Neural progenitor cell (in vitro differentiated cells): Measurements from ENCODE around the gene VWF. TPM values are rescaled to one million over a fixed set of nuclear protein-coding genes. Genes with fewer than 3 reads are reported as not detected.
A peak's percentile ranks its signal among the peaks of the same experiment; 100 is the strongest.

Source experiments
- DNase-seq: peaks from one replicate; pipeline ENCODE4 v3.0.0-alpha.2; 2016; ENCODE audit warnings: low spot score
- H2AFZ ChIP-seq: fragments of 200-600 bp; sonication (generic); replicated peaks from 2 replicates; pipeline ENCODE4 v1.6.1; 2016; ENCODE audit warnings: antibody characterized with exemption
- H3F3A ChIP-seq: fragments of 200-600 bp; sonication (generic); 2 replicates; pipeline ENCODE4 v1.6.1; 2016; ENCODE audit warnings: antibody characterized with exemption, low read depth
- H3K27ac ChIP-seq: fragments of 200-600 bp; sonication (generic); 2 replicates; pipeline ENCODE4 v1.5.1; 2016; ENCODE audit warnings: mild to moderate bottlenecking
- H3K27me3 ChIP-seq: fragments of 200-600 bp; sonication (generic); 2 replicates; pipeline ENCODE4 v1.6.1; 2016; ENCODE audit warnings: mild to moderate bottlenecking, moderate library complexity
- H3K36me3 ChIP-seq: fragments of 200-600 bp; sonication (generic); 2 replicates; pipeline ENCODE4 v1.5.1; 2016
- H3K4me1 ChIP-seq: fragments of 200-600 bp; sonication (generic); 2 replicates; pipeline ENCODE4 v1.6.1; 2016; ENCODE audit warnings: mixed run types
- H3K4me2 ChIP-seq: fragments of 200-600 bp; sonication (generic); 2 replicates; pipeline ENCODE4 v1.6.1; 2016
- H3K4me3 ChIP-seq: fragments of 200-600 bp; sonication (generic); 2 replicates; pipeline ENCODE4 v1.5.1; 2016
- H3K79me2 ChIP-seq: fragments of 200-600 bp; sonication (generic); 2 replicates; pipeline ENCODE4 v1.6.1; 2016; ENCODE audit warnings: low read depth
- H3K9ac ChIP-seq: fragments of 200-600 bp; sonication (generic); 2 replicates; pipeline ENCODE4 v1.6.1; 2016
- H3K9me3 ChIP-seq: fragments of 200-600 bp; sonication (generic); 2 replicates; pipeline ENCODE4 v1.5.1; 2016; ENCODE audit warnings: low read depth
- H4K20me1 ChIP-seq: fragments of 200-600 bp; sonication (generic); 2 replicates; pipeline ENCODE4 v1.6.1; 2016; ENCODE audit warnings: low read depth
- H3K27ac Mint-ChIP-seq: 3 replicates; pipeline ENCODE4 v1.8.0; 2021; ENCODE audit warnings: mixed read lengths
- H3K27me3 Mint-ChIP-seq: 2 replicates; pipeline ENCODE4 v1.8.0; 2022; ENCODE audit warnings: low read depth, mild to moderate bottlenecking, inconsistent platforms, moderate library complexity, mixed read lengths; ENCODE audit not compliant: insufficient read depth
- H3K36me3 Mint-ChIP-seq: 3 replicates; pipeline ENCODE4 v1.8.0; 2021; ENCODE audit warnings: mixed read lengths
- H3K4me1 Mint-ChIP-seq: 3 replicates; pipeline ENCODE4 v1.8.0; 2021; ENCODE audit warnings: mixed read lengths
- H3K4me3 Mint-ChIP-seq: 3 replicates; pipeline ENCODE4 v1.8.0; 2021; ENCODE audit warnings: mild to moderate bottlenecking, moderate library complexity, mixed read lengths
- H3K9me3 Mint-ChIP-seq: 3 replicates; pipeline ENCODE4 v1.8.0; 2020; ENCODE audit warnings: mixed read lengths
- CTCF ChIP-seq: fragments of 200-600 bp; sonication (generic); IDR thresholded peaks from 2 replicates; pipeline ENCODE4 v1.5.1; 2017; ENCODE audit warnings: antibody characterized with exemption, mild to moderate bottlenecking
- EZH2 ChIP-seq: fragments of 200-600 bp; sonication (generic); IDR thresholded peaks from 2 replicates; pipeline ENCODE4 v1.6.1; 2017; ENCODE audit warnings: antibody characterized with exemption, mild to moderate bottlenecking, moderate library complexity
- EZH2phosphoT487 ChIP-seq: fragments of 200-600 bp; sonication (generic); IDR thresholded peaks from 2 replicates; pipeline ENCODE4 v1.6.1; 2017; ENCODE audit warnings: antibody characterized with exemption
- total RNA-seq: library from RNA; depleted of rRNA; stranded (reverse); fragments of >200 nt; gene quantifications from 2 replicates; pipeline ENCODE4 v1.2.3, GENCODE V29; 2015; ENCODE audit warnings: low replicate concordance

VWF gene
- total RNA-seq, 1 donor from 2014 or later = 8.0 TPM

- H3K27ac ChIP-seq = no peak overlapping the region
- no peaks in the 10 kb centered on the region for H3K79me2 ChIP-seq
- H4K20me1 ChIP-seq = no peaks in the 10 kb centered on the region
- Mint-ChIP-seq H3K4me1 (peaks cover 2% of the 10 kb centered on the region), H3K36me3 (peaks cover 2% of the 10 kb centered on the region), H3K27ac (peak overlapping the region; percentile 2), H3K27me3 (peaks cover 13% of the 10 kb centered on the region), H3K9me3 (peaks cover 2% of the 10 kb centered on the region), H3K4me3 (no peak overlapping the region)
- no peak for DNase-seq
- no peaks in the 10 kb centered on the region for H3K9me3 ChIP-seq
- no peak overlapping the region for H3K4me3 ChIP-seq
- H3K36me3 ChIP-seq = no peaks in the 10 kb centered on the region
- H2AFZ ChIP-seq = peak overlapping the region; percentile 72
- H3K4me2 ChIP-seq = no peak overlapping the region
- TF ChIP-seq EZH2phosphoT487 (no peak), EZH2 (no peak), CTCF (no peak)
- H3K4me1 ChIP-seq = no peaks in the 10 kb centered on the region
- no peak overlapping the region for H3K9ac ChIP-seq
- H3F3A ChIP-seq = no peaks in the 10 kb centered on the region
- no peaks in the 10 kb centered on the region for H3K27me3 ChIP-seq
Measured at GRCh38 chr12:6115389-6115788, 9.1 kb downstream of the VWF start.

GRCh38 chr12:6114476-6114870 lies 10.0 kb downstream of the VWF start:
- Histone ChIP-seq H3K9ac (no peak overlapping the region), H3F3A (no peaks in the 10 kb centered on the region), H3K36me3 (no peaks in the 10 kb centered on the region), H3K4me3 (no peak overlapping the region), H3K79me2 (no peaks in the 10 kb centered on the region), H3K4me1 (no peaks in the 10 kb centered on the region), H4K20me1 (no peaks in the 10 kb centered on the region), H3K9me3 (no peaks in the 10 kb centered on the region), H3K27me3 (no peaks in the 10 kb centered on the region), H3K4me2 (no peak overlapping the region), H3K27ac (no peak overlapping the region), H2AFZ (no peak overlapping the region)
- no peak for DNase-seq
- H3K4me3 Mint-ChIP-seq = no peak overlapping the region
- H3K9me3 Mint-ChIP-seq = peaks cover 8% of the 10 kb centered on the region
- H3K27me3 Mint-ChIP-seq = peaks cover 16% of the 10 kb centered on the region
- no peak overlapping the region for H3K27ac Mint-ChIP-seq
- H3K36me3 Mint-ChIP-seq = peaks cover 2% of the 10 kb centered on the region
- H3K4me1 Mint-ChIP-seq = peaks cover 2% of the 10 kb centered on the region
- TF ChIP-seq EZH2phosphoT487 (no peak), EZH2 (no peak), CTCF (no peak)

DNA sequence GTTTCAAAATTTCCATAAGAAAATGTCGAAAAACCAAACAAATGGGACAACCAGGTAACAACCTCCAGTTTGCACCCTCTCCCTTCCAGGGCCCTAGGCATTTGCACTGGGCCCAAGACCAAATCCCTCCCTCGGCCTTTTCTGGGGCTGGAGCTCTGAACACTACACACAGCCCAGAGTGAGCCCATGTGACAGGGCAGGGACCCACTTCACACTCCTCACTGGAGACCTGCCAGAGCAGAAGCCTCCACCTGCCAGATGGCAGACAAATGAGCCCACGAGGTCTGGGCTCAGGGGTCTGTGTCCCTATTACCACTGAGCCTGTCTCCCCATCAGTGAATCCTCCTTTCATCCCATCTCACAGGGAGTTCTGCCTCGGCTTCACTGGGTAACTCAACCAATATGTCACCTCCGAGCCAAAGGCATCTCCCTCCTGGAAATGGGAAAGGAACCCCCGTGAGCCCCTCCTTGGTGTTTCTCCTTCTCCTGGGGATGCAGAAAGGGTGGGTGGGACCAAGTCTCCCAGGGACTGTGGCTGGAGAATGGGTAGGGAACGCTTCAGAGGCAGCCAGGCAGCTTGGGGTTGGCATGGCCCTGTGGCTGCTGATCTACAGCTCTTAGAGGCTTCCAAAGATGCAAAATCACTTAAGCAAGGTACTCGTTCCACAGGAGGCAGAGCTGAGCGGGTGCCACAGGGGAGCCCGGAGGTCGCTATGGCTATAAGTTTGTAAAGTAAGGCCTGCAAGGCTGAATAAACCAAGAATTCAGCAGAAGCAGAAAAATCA lies 10.6 kb downstream of the VWF start:
- Histone ChIP-seq H3K27me3 (no peaks in the 10 kb centered on the region), H3K4me1 (no peaks in the 10 kb centered on the region), H3K27ac (no peak overlapping the region), H3K36me3 (no peaks in the 10 kb centered on the region), H3K79me2 (no peaks in the 10 kb centered on the region), H3K4me2 (no peak overlapping the region), H3K4me3 (no peak overlapping the region), H3K9ac (no peak overlapping the region), H2AFZ (no peak overlapping the region), H3F3A (no peaks in the 10 kb centered on the region), H4K20me1 (no peaks in the 10 kb centered on the region), H3K9me3 (no peaks in the 10 kb centered on the region)
- TF ChIP-seq EZH2 (no peak), CTCF (no peak), EZH2phosphoT487 (no peak)
- no peak for DNase-seq
- Mint-ChIP-seq H3K27me3 (peaks cover 11% of the 10 kb centered on the region), H3K4me3 (no peak overlapping the region), H3K27ac (no peak overlapping the region), H3K36me3 (peaks cover 2% of the 10 kb centered on the region), H3K9me3 (peaks cover 7% of the 10 kb centered on the region), H3K4me1 (peaks cover 2% of the 10 kb centered on the region)
